ENCODE measurements around the gene GBA3. TPM values are rescaled to one million over a fixed set of nuclear protein-coding genes. Genes with fewer than 3 reads are reported as not detected.

Gene GBA3
- total RNA-seq, 2 donors from 2014 or later: 4.6 to 9.5 TPM

- no peak for TF ChIP-seq CTCF (IDR thresholded peaks at IDR 0.05)
- intact Hi-C loops (cut with DNase I): no loop called here
These were observed 19.4 kb downstream of the GBA3 start for GRCh38 chr4:22712105-22712504.

GRCh38 chr4:22712529-22712928 is 19.8 kb downstream of the GBA3 start:
- no peaks in the 10 kb centered on the region for H3K9me3 ChIP-seq
- H3K4me3 ChIP-seq: no peak overlapping the region
- H3K4me1 ChIP-seq: no peaks in the 10 kb centered on the region
- intact Hi-C loops (cut with DNase I): no loop called here
- no peaks in the 10 kb centered on the region for H3K27me3 ChIP-seq
- H3K36me3 ChIP-seq: no peaks in the 10 kb centered on the region
- no peak overlapping the region for H3K9ac ChIP-seq (ENCODE audit: low read depth in 2 of 2, low read length in 2 of 2)
- H3K27ac ChIP-seq: no peak overlapping the region
- DNase-seq: no peak
- TF ChIP-seq CTCF (IDR thresholded peaks at IDR 0.05): no peak

More at GRCh38 chr4:22712105-22712504, 19.4 kb downstream of the GBA3 start:
- H3K36me3 ChIP-seq: no peaks in the 10 kb centered on the region
- no peaks in the 10 kb centered on the region for H3K27me3 ChIP-seq
- no peaks in the 10 kb centered on the region for H3K9me3 ChIP-seq
- no peak for DNase-seq
- no peak overlapping the region for H3K9ac ChIP-seq (ENCODE audit: low read depth in 2 of 2, low read length in 2 of 2)
- no peak overlapping the region for H3K27ac ChIP-seq
- H3K4me1 ChIP-seq: no peaks in the 10 kb centered on the region
- no peak overlapping the region for H3K4me3 ChIP-seq

- Histone ChIP-seq H3K36me3 (no peaks in the 10 kb centered on the region), H3K27me3 (no peaks in the 10 kb centered on the region), H3K9ac (ENCODE audit: low read depth in 2 of 2, low read length in 2 of 2) (no peak overlapping the region), H3K9me3 (no peaks in the 10 kb centered on the region), H3K27ac (no peak overlapping the region), H3K4me3 (no peak overlapping the region), H3K4me1 (no peaks in the 10 kb centered on the region)
- intact Hi-C loops (cut with DNase I): no loop called here
- no peak for TF ChIP-seq CTCF (IDR thresholded peaks at IDR 0.05)
- DNase-seq: no peak
These were observed 21.1 kb downstream of the GBA3 start for GRCh38 chr4:22713841-22714240.

GRCh38 chr4:22719218-22719617 is 26.5 kb downstream of the GBA3 start:
- Histone ChIP-seq H3K27ac (no peak overlapping the region), H3K4me1 (no peaks in the 10 kb centered on the region), H3K36me3 (no peaks in the 10 kb centered on the region), H3K27me3 (no peaks in the 10 kb centered on the region), H3K4me3 (no peak overlapping the region), H3K9me3 (no peaks in the 10 kb centered on the region), H3K9ac (ENCODE audit: low read depth in 2 of 2, low read length in 2 of 2) (no peak overlapping the region)
- intact Hi-C loops (cut with DNase I): no loop called here
- no peak for TF ChIP-seq CTCF (IDR thresholded peaks at IDR 0.05)
- DNase-seq: no peak

- H3K4me1 ChIP-seq: no peaks in the 10 kb centered on the region
- no peak overlapping the region for H3K4me3 ChIP-seq
- DNase-seq: no peak
- TF ChIP-seq CTCF (IDR thresholded peaks at IDR 0.05): no peak
- H3K9me3 ChIP-seq: no peaks in the 10 kb centered on the region
- intact Hi-C loops (cut with DNase I): no loop called here
- H3K9ac ChIP-seq (ENCODE audit: low read depth in 2 of 2, low read length in 2 of 2): no peak overlapping the region
- no peak overlapping the region for H3K27ac ChIP-seq
- no peaks in the 10 kb centered on the region for H3K36me3 ChIP-seq
- H3K27me3 ChIP-seq: no peaks in the 10 kb centered on the region
These were observed 27.4 kb downstream of the GBA3 start for GRCh38 chr4:22720091-22720490.

- Histone ChIP-seq H3K4me3 (no peak overlapping the region), H3K9me3 (no peaks in the 10 kb centered on the region), H3K36me3 (no peaks in the 10 kb centered on the region), H3K27ac (no peak overlapping the region), H3K4me1 (no peaks in the 10 kb centered on the region), H3K27me3 (no peaks in the 10 kb centered on the region), H3K9ac (ENCODE audit: low read depth in 2 of 2, low read length in 2 of 2) (no peak overlapping the region)
- no peak for DNase-seq
- intact Hi-C loops (cut with DNase I): no loop called here
- no peak for TF ChIP-seq CTCF (IDR thresholded peaks at IDR 0.05)
These were observed 28.5 kb downstream of the GBA3 start for GRCh38 chr4:22721204-22721603.
